Measurements from ENCODE around the gene LIFR. TPM values are rescaled to one million over a fixed set of nuclear protein-coding genes. Genes with fewer than 3 reads are reported as not detected.

Gene LIFR, protein sequence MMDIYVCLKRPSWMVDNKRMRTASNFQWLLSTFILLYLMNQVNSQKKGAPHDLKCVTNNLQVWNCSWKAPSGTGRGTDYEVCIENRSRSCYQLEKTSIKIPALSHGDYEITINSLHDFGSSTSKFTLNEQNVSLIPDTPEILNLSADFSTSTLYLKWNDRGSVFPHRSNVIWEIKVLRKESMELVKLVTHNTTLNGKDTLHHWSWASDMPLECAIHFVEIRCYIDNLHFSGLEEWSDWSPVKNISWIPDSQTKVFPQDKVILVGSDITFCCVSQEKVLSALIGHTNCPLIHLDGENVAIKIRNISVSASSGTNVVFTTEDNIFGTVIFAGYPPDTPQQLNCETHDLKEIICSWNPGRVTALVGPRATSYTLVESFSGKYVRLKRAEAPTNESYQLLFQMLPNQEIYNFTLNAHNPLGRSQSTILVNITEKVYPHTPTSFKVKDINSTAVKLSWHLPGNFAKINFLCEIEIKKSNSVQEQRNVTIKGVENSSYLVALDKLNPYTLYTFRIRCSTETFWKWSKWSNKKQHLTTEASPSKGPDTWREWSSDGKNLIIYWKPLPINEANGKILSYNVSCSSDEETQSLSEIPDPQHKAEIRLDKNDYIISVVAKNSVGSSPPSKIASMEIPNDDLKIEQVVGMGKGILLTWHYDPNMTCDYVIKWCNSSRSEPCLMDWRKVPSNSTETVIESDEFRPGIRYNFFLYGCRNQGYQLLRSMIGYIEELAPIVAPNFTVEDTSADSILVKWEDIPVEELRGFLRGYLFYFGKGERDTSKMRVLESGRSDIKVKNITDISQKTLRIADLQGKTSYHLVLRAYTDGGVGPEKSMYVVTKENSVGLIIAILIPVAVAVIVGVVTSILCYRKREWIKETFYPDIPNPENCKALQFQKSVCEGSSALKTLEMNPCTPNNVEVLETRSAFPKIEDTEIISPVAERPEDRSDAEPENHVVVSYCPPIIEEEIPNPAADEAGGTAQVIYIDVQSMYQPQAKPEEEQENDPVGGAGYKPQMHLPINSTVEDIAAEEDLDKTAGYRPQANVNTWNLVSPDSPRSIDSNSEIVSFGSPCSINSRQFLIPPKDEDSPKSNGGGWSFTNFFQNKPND
- total RNA-seq: 110 TPM
- long read RNA-seq, full-length matches to known transcripts: 7 of 31 reads
- long read RNA-seq, partial matches to known transcripts: 6 of 31 reads
- long read RNA-seq, other reads (novel, unspliced or antisense): 18 of 31 reads

DNA sequence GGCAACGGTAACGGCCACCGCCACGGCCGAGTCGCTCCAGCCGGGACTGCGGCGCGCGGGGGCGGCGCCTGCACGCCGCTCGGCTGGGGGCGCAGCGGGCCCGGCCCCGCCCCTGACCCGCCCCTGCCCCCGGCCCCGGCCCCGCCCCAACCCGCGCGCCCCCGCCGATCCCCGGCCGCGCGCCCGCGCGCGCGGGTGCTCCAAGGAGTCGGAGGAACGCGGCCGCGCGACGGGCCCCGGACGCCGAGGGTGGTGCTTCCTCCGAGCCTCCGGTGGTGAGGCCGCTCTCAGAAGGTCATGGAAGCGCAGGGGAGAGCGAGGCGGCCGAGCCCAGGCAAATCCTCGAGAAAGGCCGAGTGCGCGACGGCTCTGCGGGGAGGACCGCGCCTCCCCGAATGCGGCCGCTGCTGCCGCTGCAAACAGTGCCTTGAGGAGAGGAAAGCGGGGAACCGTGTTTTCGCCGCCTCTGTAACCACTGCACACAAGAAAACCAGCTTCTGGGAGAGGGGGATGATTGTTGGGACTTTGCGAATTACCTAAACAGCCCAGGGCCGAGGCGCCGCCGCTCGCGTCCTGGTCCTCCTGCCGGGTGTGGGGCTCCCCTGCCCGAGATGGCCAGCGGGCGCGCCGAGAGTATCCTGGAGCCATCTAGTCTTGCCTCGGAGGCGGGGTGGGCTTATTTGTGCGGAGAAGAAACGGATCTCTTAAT, at the start of gene LIFR:
Gene LIFR (minus strand): TSS at position 48 of the 709 bp plus-strand sequence. CDS start 25,999 bp downstream, outside the sequence.
- H3K4me3 ChIP-seq: peak within 1 kb of the TSS; percentile 82
- ATAC-seq: peak; percentile 87 to 91
- TF ChIP-seq, protein P1, sequence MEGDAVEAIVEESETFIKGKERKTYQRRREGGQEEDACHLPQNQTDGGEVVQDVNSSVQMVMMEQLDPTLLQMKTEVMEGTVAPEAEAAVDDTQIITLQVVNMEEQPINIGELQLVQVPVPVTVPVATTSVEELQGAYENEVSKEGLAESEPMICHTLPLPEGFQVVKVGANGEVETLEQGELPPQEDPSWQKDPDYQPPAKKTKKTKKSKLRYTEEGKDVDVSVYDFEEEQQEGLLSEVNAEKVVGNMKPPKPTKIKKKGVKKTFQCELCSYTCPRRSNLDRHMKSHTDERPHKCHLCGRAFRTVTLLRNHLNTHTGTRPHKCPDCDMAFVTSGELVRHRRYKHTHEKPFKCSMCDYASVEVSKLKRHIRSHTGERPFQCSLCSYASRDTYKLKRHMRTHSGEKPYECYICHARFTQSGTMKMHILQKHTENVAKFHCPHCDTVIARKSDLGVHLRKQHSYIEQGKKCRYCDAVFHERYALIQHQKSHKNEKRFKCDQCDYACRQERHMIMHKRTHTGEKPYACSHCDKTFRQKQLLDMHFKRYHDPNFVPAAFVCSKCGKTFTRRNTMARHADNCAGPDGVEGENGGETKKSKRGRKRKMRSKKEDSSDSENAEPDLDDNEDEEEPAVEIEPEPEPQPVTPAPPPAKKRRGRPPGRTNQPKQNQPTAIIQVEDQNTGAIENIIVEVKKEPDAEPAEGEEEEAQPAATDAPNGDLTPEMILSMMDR (IDR thresholded peaks at IDR 0.05): no peak
- DNase-seq: peak; percentile 86
- H3K27me3 ChIP-seq (ENCODE audit: low read depth): peaks cover 16% of the 10 kb centered on the region
- intact Hi-C loops (cut with DNase I): no loop called here
- no peaks in the 10 kb centered on the region for H3K9me3 ChIP-seq
- peak within 1 kb of the TSS; percentile 95 for H3K27ac ChIP-seq
- H3K36me3 ChIP-seq: no peaks in the 10 kb centered on the region
- peaks cover 22% of the 10 kb centered on the region for H3K4me1 ChIP-seq

DNA sequence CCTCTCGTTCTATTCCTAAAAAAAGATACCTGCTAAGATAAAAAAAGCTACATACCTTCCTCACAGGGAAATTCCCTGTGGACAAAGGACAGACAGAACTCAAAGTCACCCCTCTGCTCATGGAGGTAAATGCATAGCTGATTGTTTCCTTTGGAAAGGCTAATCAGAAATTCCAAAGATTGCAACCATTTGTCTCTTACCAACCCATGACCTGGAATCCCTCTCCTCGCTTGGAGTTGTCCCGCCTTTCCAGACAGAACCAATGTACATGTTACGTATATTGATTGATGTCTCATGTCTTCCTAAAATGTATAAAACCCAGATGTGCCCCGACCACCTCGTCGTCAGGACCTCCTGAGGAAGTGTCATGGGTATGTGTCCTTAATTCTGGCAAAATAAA, 49.2 kb upstream of the LIFR start:
- TF ChIP-seq, protein P1 (IDR thresholded peaks at IDR 0.05): no peak
- H3K4me3 ChIP-seq: no peak overlapping the region
- intact Hi-C loops (cut with DNase I): no loop called here
- DNase-seq: no peak
- no peak for ATAC-seq
- H3K36me3 ChIP-seq: no peaks in the 10 kb centered on the region
- H3K27ac ChIP-seq: no peak overlapping the region
- H3K4me1 ChIP-seq: peaks cover 19% of the 10 kb centered on the region
- H3K9me3 ChIP-seq: no peaks in the 10 kb centered on the region
- no peaks in the 10 kb centered on the region for H3K27me3 ChIP-seq (ENCODE audit: low read depth)

DNA sequence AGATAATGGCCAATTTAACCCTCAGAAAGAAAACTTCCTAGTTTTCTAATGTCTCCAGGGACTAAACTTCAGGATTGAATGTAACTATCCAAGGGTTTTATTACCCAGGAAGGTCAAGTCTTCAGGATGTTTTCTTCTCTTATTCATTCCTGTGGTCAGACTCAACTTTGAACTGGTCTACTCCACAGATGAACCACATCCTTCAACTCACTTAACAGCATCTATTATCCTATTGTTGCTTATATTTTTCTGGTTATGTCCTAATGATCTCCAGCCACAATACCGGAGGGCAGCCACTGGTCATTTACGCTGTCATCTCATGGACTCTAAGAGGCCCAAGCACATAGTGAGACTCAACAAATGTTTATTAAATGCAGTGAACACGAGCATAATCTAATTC, 47.2 kb upstream of the LIFR start:
- Histone ChIP-seq H3K4me1 (peaks cover 26% of the 10 kb centered on the region), H3K27me3 (ENCODE audit: low read depth) (no peaks in the 10 kb centered on the region), H3K27ac (no peak overlapping the region), H3K36me3 (no peaks in the 10 kb centered on the region), H3K4me3 (no peak overlapping the region), H3K9me3 (no peaks in the 10 kb centered on the region)
- no peak for ATAC-seq
- no peak for DNase-seq
- intact Hi-C loops (cut with DNase I): no loop called here
- TF ChIP-seq, protein P1 (IDR thresholded peaks at IDR 0.05): no peak

DNA sequence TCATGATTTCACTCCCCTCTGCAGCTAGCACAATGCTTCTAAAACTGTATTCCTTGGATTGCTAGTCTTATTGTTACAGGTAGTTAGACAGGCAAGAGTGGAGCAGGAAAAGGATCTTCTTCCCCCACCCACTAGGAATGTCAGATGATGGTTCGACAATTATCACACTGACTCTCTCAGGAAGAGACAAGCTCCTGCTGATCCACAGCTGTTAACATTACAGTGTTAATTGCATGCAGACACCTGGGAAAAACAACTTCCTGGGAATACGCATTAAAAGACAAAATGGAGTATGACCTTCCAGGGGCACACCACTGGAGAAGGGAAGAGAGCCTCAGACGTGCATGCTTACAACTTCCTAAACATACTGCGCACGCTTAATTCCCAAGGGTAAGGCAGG, 46.2 kb upstream of the LIFR start:
- no peaks in the 10 kb centered on the region for H3K27me3 ChIP-seq (ENCODE audit: low read depth)

More for the DNA sequence above, 46.2 kb upstream of the LIFR start:
- Histone ChIP-seq H3K4me3 (no peak overlapping the region), H3K36me3 (no peaks in the 10 kb centered on the region), H3K27ac (no peak overlapping the region), H3K9me3 (no peaks in the 10 kb centered on the region), H3K4me1 (peaks cover 25% of the 10 kb centered on the region)
- DNase-seq (no peak), ATAC-seq (no peak)
- TF ChIP-seq, protein P1 (IDR thresholded peaks at IDR 0.05): no peak
- intact Hi-C loops (cut with DNase I): no loop called here
